Hepatocyte (in vitro differentiated cells): ENCODE measurements around the gene MKRN3.

ENCODE experiments used
- CTCF ChIP-seq: fragments of 200-600 bp; sonication (generic); IDR thresholded peaks from 2 replicates; pipeline ENCODE4 v1.5.1; 2016; ENCODE audit warnings: antibody characterized with exemption, mild to moderate bottlenecking; ENCODE audit not compliant: poor library complexity
- EZH2 ChIP-seq: fragments of 200-600 bp; sonication (generic); IDR thresholded peaks from 2 replicates; pipeline ENCODE4 v1.6.1; 2016; ENCODE audit warnings: antibody characterized with exemption, mild to moderate bottlenecking, borderline replicate concordance
- EZH2phosphoT487 ChIP-seq: fragments of 200-600 bp; sonication (generic); IDR thresholded peaks from one replicate; pipeline ENCODE4 v1.6.1; 2018; ENCODE audit warnings: antibody characterized with exemption, mild to moderate bottlenecking, low read depth, moderate library complexity; ENCODE audit not compliant: unreplicated experiment, severe bottlenecking

GRCh38 chr15:23529891-23530290, 35.6 kb upstream of the MKRN3 start:
- TF ChIP-seq CTCF (no peak), EZH2 (no peak), EZH2phosphoT487 (no peak)
